Urothelium cell line (cell line): ENCODE results near the gene NCOA5.
A peak's percentile ranks its signal among the peaks of the same experiment; 100 is the strongest.
"Not testable (repeated sequence)": the region's sequence is repeated elsewhere in the genome, so short reads cannot be mapped to it uniquely, and the experiment has no call there.

Source experiments
- DNase-seq: peaks from one replicate; pipeline ENCODE4 v3.0.0; 2011; ENCODE audit warnings: low spot score, mixed read lengths
- FAIRE-seq: peaks from 2 replicates; lab custom pipeline; 2011; peaks lifted over from hg19 to GRCh38; lab: Jason Lieb, UNC

Gene NCOA5

DNA sequence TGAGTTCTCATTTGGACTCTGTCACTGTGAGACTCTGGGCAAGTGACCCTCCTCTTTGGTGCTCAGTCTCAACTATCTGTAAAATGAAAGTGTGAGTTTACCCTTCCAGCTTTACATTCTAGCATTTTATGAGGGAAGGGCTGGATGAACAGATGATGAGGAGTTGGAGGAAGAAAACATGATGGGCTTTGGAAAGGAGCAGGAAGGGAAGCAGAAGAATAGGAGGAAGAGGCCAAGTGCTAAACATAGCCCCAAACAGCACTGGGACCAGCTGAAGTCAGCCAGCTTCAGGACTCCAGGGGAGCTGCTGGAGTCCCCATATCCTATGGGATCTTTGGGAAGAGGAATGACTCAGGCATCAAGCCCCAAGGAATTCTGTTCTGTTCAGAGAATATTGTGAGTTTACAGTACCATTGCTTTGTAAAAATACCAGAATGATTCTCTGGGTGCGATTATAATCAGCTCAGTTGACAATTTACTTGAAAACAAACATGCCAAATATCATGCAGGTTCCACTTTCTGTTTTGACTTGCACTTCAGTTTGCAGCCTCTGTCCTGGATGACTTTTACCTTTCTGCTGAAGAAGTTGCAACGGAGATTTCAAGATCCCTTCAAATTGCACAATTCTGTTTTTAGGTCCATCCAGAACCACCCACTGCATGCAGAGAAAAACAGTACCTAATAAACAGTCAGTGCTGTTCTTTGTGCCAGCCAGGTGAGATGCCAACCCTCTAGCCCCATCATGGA is 31.6 kb upstream of the NCOA5 start:
- DNase-seq (no peak), FAIRE-seq (no peak)

DNA sequence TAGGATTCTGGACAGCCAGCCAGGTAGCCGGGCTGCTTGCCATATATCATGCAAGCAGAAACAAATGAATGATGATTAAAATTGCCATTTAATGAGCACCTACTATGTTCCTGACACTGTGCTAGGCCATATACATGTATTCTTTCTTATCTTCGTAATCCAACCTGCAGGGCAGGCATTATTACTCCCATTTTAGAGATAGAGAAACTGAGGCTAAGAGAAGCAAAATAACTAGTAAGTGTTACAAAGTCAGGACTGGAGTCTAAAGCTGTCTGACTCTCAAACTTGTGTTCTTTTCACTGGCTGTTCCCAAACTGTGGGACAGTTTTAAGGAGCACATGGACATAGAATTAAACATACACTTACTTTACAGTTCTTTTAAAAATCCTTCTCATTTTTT is 30.4 kb upstream of the NCOA5 start:
- FAIRE-seq (no peak), DNase-seq (no peak)

DNA sequence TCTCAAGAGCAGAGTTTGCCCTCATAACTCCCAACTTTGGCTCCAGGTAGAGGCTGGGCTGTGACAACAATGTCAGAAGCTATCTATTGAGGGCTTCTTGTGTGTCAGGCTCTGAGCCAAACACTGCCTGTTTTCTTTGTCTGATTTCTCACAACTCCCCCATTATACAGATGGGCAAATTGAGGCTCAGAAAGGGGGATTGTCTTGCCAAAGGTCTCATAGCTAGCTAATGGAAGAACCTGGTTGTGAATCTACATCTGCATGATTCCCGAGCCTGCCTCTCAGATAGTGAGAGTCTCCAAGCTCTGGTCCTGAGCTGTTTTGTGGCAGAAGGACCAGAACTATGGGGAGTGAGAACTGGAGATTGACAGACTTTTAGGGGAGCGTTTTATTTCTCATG is 29.8 kb upstream of the NCOA5 start:
- no peak for DNase-seq
- FAIRE-seq, result no peak

DNA sequence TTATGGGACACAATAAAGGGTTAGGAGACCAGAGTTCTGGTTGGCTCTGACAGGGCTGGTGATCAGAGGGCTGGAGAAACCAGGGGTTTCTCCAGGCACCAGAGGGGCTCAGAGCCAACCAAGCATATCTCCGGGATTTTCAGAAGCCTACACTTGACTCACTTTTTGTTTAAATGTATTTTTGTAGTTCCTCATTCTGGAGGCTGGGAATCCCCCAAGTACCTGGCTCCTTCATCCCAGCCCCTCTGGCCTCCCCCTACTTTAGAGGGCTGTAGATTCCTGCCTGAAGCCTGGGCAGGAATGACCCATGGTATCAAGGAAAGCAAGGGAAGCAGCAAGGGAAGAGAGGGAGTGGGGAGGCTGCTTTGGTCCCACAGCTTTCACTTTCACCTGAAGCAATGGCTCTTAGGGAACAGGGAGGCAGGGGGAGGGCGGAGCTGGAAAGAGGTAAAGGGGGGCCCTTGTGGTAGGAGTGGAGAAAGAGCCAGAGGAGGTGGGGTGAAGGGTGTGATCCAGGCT is 29.3 kb upstream of the NCOA5 start:
- DNase-seq (no peak), FAIRE-seq (no peak)

DNA sequence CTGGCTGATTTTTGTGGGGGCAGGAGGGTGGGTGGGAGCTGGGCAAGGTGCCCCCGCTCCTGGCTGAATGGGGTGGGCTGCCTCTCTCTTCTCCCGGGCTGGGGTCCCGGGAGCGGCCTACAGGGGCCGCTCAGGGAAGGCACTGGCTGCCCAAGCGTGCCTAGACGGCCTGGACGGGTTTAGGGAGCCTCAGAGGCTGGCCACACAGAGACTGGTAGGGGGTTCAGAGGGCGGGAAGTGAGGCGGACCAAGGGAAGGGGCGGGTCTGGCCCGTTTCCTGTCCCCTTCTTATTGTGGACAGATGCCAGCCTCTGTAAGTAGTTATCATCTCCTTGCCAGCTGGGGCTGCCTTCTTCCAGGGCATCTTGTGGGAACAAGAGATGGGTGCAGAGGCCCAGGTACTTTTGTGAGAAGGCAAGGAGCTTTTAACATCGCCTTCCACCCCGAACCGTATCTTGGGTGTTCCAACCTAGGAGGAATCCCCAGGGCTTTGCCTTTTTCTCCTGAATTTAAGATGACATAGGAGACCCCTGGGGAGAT is 28.8 kb upstream of the NCOA5 start:
- FAIRE-seq, result no peak
- peak; percentile 80 for DNase-seq

DNA sequence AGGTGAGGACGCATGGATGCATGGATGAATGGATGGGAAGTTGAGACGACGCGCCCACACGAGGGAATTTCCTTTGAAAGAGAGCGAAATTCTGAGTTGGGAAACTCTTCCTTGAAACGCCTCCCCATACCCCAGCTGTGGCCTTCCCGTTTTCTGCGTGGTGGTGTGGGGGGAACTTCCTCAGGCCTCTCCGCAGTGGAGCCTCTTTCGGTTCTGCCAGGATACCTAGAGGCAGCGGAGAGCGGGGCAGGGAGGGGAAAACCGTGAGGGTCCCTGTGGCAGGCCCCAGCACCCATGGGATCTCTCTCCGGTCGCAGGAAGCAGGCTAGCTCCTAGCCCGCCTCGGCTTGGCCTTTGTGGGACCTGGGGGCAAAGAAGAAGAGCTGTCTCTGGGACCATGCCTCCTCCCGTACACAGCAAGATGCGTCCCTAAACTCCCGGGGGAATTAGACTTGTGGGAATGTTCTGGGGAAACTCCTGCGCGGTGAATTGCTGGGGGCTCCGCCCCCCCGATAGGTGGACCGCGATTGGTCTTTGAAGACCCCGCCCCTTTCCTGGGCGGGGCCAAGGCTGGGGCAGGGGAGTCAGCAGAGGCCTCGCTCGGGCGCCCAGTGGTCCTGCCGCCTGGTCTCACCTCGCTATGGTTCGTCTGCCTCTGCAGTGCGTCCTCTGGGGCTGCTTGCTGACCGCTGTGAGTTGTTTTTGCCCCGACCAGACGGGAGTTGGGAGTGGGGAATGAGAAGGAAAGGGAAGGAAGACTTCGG is 28.1 kb upstream of the NCOA5 start, which contains the start of gene CD40:
TSS of gene CD40 (plus strand) at position 611 of the 764 bp plus-strand sequence. CDS start at position 641, 30 bp downstream.
- FAIRE-seq, result no peak
- DNase-seq, result peak; percentile 99

DNA sequence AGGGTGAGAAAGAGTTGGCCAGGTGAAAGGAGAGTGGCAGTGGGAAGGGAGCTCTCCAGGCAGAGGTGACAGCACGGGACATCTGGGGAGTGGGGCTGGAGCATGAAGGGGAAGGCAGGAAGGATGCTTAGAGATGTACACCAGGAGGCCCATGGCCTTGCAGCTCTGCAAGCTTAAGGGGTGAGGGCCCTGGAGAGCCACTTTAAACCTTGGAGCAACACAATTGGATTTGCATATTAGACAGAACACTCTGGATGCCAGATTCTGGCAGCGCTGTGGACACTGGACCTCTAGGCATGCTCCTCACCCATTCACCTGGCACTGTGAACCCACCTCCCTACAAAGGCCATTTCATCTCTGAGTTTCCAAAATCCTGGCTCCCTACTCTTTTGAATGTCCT is 24.7 kb upstream of the NCOA5 start:
- no peak for DNase-seq
- FAIRE-seq, result no peak

DNA sequence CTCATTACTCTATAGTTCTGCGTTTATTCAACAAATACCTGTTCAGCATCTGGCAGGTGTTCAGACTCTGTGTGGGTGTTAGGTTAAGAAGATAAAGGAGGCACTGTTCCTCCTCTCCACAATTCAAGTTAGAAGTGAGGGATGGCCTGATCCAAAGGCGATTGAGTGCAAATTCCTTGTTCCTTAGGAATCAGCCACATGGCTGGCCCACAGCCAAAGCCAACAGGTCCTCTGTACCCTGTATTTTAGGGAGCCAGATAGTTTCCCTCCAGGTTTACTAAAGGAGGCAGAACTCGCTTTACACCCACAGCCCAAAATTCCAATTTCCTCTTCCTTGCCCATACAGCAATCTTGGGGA is 23.3 kb upstream of the NCOA5 start:
- no peak for DNase-seq
- FAIRE-seq, result no peak

DNA sequence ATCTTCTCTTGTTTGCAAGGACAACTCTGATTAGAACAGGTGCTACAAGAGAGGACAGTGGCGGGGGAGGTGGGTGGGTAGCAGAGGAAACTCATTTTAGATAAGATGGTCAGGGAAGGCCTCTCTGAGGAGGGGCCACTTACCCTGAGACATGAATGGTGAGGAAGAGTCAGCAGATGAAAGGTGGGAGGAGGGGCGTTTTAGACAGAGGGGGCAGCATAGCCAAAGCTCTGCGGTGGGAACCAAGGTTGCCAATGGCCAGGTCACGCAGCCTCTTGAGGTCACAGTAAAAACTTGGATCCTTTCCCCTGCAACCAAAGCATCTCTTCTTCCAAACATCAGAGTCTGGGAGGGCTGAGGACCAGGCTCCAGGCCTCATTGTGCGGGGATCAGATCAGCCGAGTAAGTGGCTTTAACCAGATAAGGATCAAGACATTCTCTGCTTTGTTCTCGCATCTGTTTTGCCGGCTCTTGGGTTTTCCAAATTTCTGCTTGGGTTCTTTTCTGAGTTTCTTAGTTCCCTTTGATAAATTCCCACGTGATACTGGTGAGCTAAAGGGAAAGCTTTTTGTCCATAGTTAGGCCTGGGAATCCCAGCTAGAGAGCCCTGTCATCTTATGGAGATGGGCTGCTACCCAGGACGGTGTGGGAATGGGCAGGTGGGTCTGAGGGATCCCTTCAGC is 22.8 kb upstream of the NCOA5 start:
- FAIRE-seq (no peak), DNase-seq (no peak)

DNA sequence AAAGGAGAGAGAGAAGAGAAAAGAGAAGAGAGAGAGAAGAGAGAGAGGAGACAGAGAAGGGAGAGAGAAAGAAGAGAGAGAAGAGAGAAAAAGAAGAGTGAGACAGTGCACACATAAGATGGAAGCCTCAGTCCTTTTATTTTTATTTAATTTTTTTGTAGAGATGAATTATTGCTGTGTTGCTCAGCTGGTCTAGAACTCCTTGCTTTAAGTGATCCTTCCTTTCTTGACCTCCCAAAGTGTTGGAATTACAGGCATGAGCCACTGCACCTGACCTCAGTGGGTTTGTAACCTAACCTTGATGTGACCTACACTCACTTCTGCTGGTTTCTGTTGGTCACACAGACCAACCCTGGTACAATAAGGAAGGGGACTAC is 22.1 kb upstream of the NCOA5 start:
- FAIRE-seq (no peak), DNase-seq (no peak)

DNA sequence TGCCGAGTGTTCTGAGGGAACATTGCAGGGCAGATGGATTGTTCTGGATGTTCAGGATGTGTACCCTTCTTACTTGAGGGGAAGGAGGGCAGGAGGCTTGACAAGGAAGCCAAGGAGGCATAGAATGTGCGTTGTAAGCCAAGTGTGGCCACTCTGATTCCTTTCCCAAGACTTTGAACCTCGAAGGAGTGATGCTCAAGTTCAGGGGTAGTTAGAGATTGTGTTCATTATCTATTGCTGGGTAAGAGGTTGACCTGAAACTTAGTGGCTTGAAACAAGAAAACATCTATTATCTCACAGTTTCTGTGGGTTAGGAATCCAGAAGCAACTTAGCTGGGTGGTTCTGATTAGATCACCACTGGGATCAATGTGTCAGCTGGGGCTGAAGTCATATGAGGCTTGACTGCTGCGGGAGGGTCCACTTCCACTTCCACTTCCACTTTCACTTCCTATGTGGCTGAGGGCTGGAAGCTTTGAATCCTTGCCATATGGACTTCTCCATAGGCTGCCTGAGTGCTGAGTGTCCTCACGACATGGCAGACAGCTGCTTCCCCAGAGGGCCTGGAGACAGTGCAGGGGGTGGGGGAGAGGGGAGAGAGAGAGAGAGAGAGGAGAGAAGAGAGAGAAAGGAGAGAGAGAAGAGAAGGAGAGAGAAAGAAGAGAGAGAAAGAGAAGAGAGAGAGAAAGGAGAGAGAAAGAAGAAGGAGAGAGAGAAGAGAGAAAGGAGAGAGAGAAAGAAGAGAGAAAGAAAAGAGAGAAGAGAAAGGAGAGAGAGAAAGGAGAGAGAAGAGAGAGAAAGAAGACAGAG is 21.5 kb upstream of the NCOA5 start:
- DNase-seq, result no peak
- FAIRE-seq, result peak; percentile 53

DNA sequence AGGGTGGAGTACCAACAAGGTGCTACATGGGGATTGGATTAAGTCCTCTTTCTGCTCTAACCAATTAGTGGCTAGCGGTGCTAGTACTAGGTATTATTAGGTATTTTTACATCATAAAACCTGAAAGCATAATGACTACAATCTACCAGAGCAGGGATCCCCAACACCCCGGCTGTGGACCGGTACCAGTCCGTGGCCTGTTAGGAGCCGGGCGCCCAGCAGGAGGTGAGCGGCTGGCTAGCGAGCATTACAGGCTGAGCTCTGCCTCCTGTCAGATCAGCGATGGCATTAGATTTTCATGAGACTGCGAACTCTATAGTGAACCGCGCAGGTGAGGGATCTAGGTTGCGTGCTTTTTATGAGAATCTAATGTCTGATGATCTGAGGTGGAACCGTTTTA is 19.2 kb upstream of the NCOA5 start:
- FAIRE-seq (peak; percentile 30), DNase-seq (no peak)

DNA sequence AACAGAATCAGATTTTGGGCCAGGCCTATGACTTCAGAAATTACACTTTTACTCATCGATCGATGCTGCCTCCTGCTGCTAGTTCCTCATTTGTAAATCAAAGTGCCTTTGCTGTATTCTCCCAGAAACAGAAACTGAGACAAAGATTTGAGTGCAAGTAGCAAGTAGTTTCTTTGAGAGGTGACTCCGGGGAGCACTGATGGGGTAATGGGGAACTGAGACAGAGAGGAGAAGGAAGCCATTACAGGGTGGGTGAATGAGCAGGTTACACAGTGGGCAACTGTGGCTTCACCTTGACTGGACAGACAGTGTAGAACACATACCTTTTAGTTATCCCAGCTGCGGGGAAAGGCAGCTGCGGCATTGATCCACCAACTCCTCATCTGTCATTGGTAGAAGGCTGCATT is 18.7 kb upstream of the NCOA5 start:
- DNase-seq, result no peak
- FAIRE-seq, result no peak

DNA sequence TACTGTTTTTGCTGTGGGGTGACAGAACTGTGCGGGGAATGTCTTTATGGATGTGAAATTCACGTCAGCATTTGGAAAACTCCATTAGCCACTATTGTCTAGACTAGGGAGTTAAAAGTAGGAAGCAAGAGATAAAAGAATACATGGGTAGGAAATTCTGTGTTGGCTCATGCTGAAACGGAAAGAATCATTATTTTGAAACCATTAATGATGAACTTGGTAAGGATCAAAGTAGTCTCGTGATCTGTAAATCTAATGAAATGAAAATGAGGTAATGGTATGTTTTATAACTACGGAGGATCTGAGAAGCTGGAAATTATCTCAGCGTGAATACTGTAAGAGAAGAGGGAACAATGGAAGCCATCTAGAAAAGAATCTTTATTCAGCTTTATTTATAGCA is 17.3 kb upstream of the NCOA5 start:
- FAIRE-seq (no peak), DNase-seq (no peak)

DNA sequence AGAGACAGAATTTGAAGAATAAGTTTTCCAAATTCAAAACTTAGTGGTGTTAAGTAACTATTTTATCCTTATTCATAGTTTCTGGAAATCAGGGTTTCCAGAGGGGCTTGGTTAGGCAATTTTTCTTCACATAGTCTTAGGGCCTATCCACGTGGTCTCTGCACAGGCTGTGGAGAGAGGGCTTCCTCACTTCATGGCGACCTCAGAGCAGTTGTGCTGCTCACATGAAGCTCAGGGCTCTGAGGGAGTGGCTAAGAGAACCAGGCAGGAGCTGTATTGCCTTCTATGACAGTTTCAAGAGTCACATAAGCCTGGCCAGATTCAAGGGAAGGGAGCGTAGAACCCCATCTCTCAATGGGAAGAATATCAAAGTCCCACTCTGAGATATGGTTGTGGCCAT is 14.5 kb upstream of the NCOA5 start:
- FAIRE-seq (no peak), DNase-seq (no peak)

DNA sequence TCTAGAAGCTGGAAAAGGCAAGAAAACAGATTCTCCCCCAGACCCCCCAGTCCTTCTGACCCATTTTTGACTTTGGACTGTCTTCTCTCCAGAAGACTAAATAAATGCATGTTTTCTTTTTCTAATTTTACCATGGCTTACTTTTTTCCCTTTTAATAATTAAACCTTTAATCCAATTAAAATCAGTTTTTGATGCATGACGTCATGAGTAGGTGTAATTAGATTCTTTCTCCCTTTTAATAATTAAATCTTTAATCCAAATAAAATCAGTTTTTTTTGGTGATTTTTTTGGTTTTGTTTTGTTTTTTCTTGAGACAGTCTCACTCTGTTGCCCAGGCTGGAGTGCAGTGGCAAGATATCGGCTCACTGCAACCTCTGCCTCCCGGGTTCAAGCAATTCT is 13.2 kb upstream of the NCOA5 start:
- no peak for DNase-seq
- FAIRE-seq, result no peak

DNA sequence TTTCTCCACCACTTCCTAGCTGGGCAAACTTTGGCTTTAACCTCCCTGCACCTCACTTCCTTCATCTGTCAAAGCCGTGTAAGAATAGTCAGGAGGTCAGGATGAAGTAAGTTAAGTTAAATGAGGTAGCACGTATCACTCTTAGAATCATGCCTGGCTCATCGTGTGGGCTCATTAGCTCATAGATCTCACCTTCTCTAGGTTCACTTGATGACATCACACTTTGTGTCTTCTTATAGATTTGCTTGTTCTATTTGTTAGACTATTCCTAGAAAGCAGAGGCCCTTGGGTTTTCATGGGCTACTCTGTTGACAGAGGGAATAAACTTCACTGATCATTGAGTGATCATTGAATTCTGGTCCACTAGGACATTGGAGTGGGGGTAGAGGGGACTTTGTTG is 12.2 kb upstream of the NCOA5 start:
- FAIRE-seq (no peak), DNase-seq (no peak)

DNA sequence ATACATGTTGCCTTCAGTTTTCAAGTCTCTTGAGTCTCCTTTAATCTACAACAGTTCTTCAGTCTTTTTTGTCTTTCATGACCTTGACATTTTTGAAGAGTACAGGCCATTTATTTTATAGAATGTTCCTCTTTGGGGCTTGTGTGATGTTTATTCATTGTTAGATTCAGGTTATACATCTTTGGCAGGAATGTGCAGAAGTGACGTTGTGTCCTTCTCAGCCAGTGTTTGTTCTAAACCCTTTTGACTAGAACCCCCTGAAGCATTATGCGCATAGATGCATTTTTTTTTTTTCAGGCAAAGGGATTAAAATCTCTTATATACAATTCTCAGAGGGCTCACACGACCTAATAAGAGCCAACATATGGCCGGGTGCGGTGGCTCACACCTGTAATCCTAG is 11.2 kb upstream of the NCOA5 start:
- no peak for DNase-seq
- FAIRE-seq, result no peak

DNA sequence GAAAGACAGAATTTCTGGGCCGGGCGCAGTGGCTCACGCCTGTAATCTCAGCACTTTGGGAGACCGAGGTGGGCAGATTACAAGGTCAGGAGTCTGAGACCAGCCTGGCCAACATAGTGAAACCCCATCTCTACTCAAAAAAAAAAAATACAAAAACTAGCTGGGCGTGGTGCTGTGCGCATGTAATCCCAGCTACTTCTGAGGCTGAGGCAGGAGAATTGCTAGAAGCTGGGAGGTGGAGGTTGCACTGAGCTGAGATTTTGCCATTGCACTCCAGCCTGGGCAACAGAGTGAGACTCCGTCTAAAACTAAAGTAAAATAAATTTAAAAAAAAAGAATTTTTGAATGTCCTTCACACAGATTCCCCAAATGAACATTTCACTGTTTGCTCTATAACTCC is 10.7 kb upstream of the NCOA5 start:
- FAIRE-seq, DNase-seq: not testable (repeated sequence)

DNA sequence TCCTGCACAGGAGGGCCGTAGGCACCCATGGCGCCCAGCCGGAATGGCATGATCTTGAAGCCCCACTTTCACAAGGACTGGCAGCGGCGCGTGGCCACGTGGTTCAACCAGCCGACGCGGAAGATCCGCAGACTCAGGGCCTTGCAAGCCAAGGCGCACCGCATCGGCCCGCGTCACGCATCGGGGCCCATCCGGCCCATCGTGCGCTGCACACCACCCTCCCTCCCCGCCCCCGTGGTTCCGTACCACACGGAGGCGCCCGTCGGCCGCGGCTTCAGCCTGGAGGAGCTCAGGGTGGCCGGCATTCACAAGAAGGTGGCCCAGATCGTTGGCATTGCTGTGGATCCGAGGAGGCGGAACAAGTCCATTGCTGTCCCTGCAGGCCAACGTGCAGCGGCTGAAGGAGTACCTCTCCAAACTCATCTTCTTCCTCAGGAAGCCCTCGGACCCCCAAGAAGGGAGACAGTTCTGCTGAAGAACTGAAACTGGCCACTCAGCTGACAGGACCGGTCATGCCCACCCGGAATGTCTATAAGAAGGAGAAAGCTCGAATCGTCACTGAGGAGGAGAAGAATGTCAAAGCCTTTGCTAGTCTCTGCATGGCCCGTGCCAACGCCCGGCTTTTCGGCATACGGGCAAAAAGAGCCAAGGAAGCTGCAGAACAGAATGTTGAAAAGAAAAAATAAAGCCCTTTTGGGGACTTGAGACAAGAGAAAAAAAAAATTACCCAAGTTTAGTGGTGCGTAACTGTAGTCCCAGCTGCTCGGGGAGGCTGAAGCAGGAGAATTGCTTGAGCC is 9.9 kb upstream of the NCOA5 start:
- DNase-seq, result no peak

More for the DNA sequence above, 9.9 kb upstream of the NCOA5 start:
- FAIRE-seq, result peak; percentile 44
